Inflammatory macrophage (primary cell): ENCODE results near the gene PWWP2A.
A peak's percentile ranks its signal among the peaks of the same experiment; 100 is the strongest.

Source experiments
- DNase-seq, 2 donors: peaks; one replicate each; pipeline ENCODE4 v3.0.0-alpha.2; 2020 to 2022

Gene PWWP2A

DNA sequence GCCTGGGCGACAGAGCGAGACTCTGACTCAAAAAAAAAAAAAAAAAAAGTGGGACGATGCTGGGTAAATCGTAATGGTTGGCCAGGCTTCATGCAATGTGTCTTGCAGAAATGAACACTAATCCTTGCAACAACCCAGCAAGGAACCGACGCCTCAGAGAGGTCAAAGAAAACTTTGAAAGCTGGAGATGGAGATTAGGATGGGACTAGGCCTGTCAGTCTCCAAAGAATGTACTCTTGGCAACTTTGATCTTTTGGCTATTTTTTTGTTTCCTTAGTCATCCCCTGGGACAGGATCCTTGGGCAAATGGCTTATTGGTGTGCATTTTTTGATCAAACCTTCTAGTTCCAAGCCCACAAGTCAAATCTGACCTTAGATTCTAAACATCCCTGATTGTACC, 10.6 kb upstream of the PWWP2A start:
- DNase-seq: no peak

DNA sequence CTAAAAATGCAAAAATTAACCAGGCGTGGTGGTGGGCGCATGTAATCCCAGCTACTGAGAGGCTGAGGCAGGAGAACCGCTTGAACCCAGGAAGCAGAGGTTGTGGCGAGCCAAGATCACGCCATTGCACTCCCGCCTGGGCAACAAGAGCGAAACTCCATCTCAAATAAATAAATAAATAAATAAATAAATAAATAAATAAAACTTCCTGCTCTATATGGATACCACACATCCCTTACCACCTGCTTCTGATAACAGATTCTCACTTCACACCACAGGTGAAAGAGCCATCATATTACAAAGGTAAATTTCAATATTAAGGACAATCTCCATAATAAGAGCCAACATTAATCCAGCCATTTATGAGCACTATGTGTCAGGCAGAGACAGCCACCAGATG, 9.4 kb upstream of the PWWP2A start:
- no peak for DNase-seq

DNA sequence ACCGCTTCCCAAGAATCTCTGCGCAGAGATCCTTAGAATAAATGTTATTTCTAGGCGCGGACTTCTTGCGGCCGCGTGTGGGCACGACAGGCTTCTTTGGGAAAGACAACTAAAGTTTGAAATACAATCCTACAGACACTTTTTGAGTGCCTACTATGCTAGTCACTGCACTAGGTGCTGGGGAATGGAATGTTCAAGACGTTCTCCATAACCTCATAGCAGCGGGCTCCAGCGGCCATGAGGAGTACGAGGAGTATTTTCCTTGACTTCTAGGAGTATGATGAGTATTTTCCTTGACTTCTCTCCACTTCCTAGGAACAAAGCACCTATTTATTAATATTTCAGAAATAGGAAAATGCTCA, 636 bp upstream of the PWWP2A start:
- no peak for DNase-seq

DNA sequence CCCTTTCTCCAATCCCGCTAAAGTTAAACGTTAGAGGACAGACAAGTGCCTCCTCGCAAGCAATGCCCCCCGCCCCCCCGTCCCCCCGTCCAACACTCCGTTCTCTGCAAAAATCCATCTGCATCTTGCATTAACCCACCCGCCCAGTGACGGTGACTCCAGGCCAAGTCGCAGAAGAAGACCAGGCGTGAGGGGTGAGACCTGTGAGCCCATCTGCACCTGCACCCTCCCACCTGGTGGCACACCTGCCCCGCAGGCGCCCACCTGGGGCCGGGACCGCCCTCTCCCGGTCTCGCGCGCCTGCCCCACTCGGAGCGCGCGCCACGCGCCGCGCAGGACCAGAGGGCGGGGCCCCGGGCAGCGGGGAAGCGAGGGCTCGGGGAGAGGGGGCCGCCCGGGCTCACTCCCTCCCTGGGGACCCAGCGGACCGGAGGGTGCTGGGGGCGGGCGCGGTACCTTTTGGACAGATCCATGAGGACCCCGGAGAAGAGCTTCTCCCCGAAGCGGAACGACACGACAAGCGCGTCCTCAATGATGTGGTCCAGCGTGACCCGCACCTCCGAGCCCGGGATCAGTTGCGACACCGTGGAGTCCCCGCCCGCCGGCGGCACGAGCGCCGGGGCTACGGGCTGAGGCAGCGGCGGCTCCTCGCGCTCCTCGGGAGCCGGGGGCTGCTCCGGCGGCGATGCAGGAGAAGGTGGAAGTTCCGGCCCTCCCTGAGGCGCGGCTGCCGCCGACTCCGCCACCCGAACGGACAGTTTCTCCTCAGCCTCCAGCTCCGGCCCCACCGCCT, 705 bp downstream of the PWWP2A start:
- DNase-seq: peak; percentile 47 to 66

DNA sequence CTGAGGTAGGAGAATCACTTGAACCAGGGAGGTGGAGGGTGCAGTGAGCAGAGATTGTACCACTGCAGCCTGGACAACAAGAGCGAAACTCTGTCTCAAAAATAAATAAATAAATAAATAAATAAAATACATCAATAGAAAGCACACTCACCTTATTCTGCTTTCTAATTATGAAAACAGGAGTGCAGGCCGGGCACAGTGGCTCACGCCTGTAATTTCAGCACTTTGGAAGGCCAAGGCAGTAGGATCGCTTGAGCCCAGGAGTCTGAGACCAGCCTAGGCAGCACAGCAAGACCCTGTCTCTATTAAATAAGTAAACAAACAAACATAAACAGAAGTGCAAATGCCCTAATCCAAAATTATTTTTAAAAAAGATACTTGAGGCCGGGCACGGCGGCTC, 2.3 kb downstream of the PWWP2A start:
- no peak for DNase-seq

DNA sequence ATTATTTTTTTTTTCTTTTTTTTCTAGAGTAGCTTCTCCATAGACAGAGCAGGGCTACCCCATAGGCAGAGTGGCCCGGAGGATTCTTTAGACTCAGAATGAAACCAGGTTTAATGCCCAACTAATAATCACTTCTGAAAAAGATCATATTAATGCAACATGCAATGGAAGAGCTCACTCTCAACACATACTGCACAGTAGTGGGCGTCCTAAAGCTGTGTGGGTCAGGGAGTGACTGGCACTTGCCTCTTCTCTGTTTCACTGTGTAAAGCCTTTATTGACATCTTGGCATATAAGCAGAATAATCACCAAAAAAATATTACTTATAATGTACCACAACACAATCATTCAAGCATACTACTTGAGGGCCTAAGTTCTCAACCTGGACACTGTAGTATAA, 11.1 kb downstream of the PWWP2A start:
- DNase-seq: peak in 1 of 2 donors; percentile 17

DNA sequence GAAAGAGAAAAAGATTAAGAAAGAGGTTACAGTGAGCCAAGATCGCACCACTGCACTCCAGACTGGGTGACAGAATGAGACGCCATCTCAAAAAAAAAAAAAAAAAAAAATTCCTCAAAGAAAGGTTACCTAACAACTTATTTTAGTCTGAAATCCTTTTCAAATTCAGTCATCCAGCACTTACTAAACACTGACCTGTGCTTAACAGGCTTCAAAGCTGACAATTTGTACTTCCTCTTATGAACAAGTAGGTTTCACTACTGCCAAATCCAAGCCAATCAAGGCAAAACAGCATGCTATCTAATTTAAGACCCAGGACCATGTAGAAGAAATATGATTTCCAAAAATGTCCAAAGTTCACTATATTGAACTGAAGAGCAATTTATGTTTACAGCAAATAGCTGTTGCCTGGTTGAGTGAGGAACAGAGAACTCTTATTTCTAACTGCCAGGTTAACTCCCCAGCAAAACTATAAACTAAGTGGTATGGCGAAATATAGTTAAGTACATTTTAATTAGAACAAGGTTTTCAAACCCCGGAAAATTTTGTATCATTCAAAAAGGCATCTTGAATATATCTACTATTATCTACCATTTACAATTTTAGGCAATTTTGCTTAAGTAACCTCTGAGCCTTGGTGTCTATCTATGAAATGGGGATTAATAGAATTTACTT, 13.4 kb downstream of the PWWP2A start:
- peak; percentile 41 to 61 for DNase-seq

DNA sequence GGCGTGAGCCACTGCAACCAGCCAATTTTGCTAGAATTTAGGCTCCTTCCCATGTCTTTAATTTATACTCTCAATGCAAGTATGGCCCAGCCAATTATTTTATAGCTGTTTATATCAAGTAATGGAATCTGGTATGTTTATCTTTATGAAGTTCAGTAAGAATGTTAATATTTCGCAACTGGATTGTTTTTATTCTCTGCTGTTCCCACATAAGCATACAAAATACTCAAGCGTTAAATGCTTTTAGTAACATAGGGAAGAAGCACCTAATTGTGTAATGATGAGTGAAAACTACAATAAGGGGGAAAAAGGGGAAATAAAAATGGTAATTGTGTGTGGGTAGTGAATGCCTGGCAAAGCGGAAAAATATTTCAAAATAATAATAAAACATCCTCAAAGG, 21.3 kb downstream of the PWWP2A start:
- DNase-seq: peak; percentile 58 to 94

DNA sequence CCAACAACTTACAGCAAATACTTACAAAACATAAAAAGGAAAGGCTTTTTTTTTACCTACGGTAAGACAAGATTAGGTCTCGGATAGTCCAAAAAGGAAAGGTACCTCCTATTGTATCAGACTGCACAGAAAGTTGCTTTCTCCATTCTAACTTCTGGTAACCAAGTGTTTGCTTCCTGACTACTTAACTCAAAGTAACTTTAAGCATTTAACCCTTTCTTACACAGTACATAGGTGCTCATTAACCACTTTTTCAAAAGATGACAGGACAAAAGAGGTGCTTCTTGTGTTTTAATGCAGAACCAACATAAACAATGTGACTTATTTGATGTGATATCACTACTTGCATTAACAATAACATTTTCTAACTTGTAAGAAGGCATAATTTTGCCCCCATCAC, 23.1 kb downstream of the PWWP2A start:
- DNase-seq: no peak

DNA sequence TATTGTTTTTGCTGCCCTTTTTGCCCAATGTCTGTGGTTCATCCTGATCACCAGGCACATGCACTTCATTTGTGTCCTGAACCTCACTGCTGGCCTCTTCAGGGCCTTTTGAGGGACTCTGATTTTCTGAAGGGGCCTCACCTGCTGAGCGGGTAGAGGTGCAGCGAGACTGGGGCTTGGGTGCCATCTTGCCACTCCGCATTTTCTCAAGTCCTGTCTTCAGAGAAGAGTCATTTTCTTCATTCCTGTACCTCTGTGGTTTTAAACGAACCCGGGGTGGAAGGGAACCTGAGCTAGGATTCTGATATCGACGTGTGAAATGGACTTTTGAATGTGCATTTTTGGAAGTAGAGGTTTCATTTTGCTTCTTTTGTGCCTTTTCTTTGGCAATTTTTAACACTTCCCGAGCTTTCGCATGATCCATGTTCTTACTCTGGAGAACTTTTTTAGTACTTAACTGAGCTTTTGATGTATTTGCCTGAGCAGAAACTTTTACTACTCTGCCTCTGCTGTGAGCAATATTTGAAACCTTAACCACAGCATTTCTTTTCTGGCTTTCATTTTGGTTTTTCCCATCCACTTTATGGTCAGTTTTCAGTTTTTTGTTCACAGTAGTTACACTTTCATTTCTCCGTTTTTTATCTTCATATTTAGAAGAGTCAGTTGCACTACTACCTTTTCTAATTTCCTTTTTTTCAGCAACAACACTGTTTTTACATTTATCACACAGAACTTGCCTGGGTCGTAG, 26.1 kb downstream of the PWWP2A start:
- DNase-seq: no peak

DNA sequence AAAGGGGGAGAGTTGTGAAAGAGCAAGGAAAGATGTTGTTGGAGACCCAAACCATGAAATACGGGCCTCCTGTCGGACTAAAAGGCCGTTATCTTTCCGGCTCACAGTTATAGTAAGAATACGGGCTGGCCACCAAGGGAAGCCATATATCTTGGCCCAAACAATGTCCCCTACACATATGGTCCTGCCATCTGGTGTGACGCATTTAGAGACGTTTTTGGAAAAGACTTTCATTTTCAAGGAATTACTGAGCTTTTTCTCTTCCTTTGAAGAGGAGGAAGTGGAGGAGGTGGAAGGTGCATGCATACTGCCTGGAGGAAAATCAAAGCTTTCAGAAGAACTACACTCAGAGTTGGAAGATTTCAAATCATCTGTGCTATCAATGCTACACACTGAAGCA, 26.7 kb downstream of the PWWP2A start:
- DNase-seq: no peak

DNA sequence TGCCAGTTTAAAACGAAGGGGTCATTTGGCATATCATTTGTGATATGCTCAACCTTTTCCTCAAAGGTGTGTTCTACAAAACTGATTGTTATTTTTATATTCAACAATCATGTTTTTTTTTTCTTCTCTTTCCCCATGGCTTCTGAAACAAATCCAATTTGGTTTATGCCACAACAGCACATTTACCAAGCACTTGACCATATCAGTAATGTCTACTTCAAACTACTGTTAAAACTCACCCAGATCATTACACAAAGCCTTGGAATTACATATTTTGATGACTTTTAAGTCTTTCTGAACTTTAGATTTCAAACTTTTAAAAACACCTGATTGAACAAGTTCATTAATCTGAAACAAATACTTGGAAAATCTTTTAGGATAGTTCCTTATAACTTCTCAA, 29.2 kb downstream of the PWWP2A start:
- DNase-seq: no peak

DNA sequence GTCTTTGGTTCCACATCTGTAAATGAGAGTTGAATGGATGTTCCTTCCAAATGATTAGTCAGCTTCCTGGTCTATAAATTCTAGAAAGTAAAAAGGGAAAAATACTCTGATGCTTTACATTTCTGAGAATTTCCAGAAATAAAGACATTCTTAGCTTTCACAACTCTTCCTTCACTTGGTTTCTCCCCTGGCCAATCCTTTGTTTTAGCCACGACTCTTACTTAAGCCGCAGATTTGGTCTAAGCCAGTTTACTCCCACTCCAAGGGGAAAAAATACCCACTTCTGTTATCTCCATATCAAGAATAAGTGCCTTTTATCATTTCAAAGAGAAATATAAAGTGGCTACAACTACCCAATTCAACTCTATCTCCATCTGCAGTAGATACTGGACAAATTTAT, 29.7 kb downstream of the PWWP2A start:
- DNase-seq: peak in 1 of 2 donors; percentile 11

DNA sequence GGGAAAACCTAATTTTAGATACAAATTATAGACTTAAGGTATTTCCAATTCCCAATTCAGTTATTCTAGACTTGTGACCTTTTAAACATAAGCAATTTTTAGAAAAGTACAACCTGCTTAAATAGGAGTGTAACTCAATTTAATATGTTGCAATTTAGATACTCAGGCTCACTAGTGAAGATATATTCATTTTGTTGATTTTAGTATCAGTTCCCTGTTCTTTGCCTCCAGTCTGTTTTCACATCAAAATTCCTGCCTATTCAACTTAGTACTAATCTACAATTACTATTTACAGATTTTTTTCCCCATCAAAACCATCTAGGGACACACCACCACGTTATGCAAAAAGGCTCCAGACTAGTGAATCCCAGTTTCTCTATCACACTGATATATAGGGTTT, 30.4 kb downstream of the PWWP2A start:
- peak in 1 of 2 donors; percentile 9 for DNase-seq

DNA sequence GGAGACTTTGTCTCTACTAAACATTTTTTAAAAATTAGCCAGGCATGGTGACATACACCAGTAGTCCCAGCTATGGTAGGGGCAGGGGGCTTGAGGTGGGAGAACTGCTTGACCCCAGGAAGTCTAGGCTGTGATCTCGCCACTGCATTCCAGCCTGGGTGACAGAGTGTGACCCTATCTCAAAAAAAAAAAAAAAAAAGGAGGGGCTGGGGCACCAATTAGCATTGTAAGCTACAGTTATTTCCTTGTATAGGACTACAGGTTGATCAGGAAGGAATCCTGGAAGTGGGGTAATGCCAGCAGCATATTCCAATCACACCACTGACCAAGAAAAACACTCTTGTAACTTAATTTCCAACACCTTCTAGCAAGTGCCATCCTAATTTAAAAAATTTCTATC, 32.1 kb downstream of the PWWP2A start:
- no peak for DNase-seq

DNA sequence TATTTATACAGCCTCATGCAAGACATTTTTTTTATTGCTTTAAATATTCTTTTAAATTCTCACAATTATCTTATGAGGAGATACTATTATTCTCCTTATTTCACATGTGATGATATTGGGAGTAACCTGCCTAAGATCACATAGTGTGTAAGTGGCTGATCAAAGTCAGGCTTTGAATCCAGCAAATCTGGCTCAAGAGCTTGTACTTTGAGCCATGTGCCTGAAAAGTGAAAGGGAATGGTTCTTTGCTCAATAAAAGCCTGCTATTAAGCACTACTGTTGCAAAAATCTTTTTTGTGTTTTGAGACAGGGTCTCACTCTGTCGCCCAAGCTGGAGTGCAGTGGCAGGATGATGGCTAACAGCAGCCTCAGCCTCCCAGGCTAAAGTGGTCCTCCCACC, 35.1 kb downstream of the PWWP2A start:
- DNase-seq: no peak

DNA sequence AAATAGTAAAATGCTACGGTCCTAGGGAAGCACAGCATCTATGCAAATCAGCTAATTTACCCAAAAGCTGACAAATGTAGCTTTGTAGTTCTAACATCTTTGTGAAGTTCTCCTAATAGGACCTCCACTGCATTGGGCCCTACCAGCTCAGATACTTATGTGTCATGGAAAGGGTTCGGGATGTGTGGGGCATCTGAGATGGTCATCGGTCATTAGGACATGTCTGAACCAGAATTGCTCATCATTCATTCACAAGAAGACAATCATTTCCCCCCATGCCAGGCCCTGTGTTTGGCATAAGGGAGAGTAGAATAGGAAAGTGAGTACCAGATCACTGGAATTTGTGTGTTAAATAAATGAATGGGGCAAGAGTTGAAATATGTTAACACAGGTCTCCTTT, 35.7 kb downstream of the PWWP2A start:
- DNase-seq: no peak

DNA sequence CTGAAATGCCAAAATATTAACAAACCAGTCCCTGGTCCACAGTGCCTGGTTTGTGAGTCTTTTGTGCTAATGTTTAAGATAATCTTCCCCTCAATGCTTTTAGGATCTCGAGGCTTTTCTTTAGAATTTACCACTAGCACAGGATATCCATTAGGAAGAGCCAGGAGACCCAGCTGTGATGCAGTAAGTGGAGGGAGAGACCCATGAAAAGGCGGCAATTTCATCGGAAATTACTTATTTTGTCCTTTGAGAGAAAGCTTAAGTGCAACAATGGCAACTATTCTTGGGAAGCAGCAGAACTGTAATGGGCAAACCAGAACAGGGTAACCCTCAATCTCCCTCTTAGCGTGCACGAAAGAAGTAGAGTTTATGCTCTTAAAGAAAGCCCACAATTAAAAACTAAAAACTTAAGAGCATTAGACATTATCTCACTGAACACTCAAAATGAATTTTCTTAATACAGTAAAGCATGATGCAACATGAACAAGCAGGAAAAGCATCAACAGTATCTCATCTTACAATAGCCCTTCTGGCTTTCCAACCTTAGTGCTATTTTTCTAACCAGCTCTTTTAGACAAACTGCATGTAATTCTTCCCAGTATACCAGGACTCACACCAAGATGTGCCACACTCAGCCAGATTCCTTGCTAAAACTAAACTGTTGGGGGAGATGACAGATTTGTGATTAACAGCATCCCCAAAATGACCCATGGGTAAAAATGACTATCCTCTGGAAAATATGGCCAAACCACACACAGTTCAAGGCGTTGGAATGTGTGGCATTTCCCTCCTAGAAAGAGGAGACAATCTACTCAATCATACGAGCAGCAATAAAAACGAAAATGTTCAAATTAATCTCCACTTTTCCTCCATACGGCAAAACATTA, 36.4 kb downstream of the PWWP2A start:
- DNase-seq: no peak

DNA sequence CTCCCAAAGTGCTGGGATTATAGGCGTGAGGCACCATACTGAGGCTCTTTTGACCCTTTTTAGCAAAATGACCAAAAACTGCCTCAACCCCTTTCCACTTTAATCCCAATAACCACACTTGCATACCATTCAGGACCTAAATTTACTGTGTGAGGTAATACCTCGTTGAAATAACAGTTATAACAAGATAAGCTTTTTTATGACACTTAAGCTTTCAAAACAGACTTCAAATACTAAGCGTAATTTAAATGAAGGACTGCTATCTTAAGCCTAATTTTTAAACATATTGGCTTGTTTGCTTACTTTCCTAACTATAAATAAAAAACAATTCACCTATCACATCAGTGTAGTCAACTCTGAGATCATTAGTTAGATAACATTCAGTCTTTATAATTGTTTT, 37.8 kb downstream of the PWWP2A start:
- DNase-seq: no peak

DNA sequence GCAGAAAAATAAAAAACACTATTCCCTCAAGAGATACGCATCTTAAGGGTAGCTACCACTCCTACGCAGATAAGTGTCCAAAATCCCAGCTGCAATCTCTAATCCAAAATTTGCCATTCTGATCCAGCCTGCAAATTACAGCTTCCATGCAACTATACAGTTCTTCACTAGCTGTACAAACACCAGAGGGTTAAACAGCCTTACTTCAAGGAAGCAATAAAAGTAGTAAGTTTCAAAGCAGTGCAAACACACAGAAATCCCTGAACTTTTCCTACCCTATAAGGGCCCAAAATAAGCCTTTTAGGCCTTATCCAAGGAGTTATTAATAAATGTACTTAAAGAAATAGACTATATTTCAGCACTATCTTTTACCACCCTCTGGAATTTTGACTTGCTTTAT, 39.5 kb downstream of the PWWP2A start:
- DNase-seq: no peak

DNA sequence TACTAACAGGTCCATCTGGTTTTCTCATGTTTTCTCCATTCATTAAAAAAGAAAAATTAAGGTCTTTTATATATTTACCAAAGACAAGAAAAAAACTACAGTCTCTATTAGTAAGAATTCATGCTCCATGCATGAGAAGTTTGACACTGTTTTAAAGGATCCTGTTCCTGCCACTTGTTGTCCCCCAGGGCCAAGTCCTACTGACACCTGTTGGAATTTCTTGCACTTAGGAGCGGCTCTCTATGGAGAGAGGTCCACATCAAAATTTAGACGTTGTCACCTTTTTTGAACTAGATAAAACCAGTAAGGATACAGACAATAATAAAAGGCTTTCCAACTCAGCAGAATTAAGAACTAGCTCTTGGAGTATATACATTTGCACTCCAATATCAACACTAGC, 42.3 kb downstream of the PWWP2A start:
- no peak for DNase-seq

DNA sequence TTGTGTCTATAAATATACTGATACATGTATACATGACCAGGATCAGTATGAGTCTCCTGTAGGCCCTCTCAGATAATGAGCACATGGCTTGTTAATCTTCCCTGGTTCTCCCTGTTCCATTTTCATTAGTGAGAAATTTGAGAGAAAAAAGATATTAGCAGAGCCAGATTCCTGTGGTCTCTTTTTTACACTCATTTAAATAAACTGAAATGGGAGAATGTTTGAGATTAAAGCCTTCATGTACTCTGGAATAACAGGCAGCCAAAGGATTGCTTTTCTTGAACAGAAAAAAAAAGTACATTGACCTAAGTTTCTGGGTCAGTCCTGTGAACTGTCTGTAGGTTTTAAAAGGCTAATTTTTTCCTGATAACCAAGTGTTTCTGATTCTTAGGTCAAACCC, 44.2 kb downstream of the PWWP2A start:
- DNase-seq: no peak

DNA sequence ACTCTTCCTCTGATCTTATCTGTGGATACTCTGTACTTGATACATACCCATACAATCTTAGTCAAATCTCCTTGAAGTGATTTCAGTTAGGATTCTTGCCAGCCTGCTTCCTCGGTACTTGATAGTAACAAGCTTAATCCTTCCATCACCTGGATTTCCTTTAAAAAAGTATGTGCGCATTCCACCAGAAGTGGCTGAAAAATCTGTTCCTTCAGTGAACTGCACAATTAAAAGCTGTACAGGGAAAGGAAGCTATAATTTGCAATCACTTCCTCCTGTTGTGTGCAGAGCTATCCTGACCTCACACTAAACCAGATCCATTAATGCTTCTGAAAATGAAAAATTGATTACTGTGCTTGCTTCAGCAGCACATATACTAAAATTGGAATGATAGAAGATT, 47.3 kb downstream of the PWWP2A start:
- DNase-seq: no peak
